CD4-positive, alpha-beta T cell treated with Interleukin-15 for 4 hours (primary cell): ENCODE data around the gene FOXK1.
"Not testable (repeated sequence)": the region's sequence is repeated elsewhere in the genome, so short reads cannot be mapped to it uniquely, and the experiment has no call there.

Experiments used
- DNase-seq: peaks from one replicate; pipeline ENCODE4 v3.0.0-alpha.2; 2020; ENCODE audit warnings: low spot score

FOXK1 gene

DNA sequence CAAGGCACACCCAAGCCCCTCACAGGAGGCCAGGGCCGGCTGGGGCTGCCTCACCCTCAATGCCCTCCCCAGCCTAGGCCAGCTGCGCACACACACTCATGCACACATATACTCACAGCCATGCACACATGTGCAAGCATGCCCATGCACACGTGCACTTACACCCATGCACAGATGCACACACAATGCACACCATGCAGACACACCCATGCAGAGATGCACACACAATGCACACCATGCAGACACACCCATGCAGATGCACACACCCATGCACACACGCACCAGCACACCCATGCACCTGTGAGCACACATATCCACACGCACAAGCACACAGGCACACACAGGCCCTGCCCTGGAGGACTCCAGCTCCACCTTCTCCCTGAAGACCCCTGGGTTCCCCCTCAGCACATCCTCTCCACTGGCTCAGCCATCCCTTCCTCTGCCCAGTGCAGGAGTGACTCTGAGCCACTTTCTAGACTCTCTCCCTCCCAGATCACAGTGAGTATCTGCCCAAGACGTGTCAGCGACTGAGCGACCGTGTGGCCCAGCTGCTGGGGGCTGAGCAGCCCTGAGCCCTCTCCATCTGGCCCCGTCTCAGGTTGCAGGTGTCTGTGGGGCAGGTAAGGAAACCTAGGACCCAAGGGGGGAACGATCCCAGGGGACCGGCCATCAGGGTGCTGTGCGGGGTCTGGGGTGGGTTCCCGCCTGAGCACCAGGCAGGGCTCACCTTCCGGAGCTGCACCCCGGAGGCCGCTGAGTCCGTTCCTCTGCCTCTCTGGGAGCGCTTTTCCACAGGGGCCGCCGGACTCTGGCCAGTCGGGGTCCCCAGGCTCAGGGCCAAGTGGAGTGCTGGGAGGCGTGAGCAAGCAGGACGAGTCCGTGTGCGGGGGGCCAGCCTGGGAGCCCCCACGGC is 119.1 kb downstream of the FOXK1 start:
- no peak for DNase-seq

DNA sequence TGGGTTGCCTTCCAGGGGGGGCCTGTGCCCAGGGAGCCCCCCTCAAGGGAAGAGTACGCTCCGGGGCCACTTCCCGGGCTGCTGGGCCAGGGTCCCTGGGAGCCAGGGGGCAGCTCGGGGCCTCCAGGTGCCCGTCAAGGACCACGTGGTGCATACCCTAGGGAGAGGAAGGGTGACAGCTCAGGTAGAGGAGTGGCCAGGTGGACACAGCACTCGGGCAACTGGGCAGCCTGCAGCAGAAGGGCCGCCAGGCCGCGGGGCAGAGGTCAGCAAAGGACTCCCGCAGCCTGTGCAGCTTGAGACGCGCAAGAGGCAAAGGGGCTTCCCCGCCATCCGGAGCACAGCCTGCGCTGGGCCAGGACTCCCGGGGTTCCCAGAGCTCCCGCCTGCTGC is 119.7 kb downstream of the FOXK1 start:
- DNase-seq: no peak

DNA sequence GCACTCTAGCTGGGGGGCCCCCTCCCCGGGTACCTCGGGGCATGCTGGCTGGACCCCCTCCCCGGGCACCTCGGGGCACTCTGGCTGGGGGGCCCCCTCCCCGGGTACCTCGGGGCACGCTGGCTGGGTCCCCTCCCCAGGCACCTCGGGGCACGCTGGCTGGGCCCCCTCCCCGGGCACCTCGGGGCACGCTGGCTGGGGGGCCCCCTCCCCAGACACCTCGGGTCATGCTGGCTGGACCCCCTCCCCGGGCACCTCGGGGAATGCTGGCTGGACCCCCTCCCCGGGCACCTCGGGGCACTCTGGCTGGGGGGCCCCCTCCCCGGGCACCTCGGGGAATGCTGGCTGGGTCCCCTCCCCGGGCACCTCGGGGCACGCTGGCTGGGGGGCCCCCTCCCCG is 120.5 kb downstream of the FOXK1 start:
- DNase-seq: not testable (repeated sequence)

DNA sequence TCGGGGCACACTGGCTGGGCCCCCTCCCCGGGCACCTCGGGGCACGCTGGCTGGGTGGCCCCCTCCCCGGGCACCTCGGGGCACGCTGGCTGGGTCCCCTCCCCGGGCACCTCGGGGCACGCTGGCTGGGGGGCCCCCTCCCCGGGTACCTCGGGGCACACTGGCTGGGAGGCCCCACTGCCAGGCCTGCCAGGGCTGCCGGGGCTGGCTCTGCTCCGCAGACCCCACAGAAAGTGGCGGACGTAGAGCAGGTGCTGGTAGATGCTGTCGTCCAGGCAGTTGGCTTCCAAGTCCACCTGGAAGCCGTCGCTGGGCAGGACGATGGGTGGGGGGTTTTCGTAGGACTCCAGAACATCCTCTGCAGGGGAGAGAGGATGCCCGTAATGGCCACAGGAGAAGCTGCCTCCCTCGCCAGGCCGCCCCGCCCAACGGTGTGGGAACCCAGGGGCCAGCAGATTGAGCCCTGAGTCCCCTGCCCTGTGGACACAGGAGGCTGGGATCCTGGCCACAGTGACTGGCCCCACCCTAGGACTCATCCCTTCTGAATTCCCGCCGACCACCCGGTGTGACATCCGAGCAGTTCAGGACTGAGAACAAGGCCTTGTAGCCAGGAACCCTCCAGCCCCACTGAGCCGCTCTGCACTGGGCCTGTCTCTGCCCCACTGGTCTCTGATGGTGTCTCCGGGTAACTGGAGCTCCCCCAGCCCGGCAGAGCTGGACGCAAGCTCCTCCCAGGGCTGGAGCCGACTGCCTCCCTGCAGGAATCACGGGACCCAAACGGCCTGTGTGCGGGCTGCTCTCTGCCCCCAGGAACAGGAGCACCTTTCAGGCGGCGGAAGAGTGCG is 121.5 kb downstream of the FOXK1 start:
- DNase-seq: no peak

DNA sequence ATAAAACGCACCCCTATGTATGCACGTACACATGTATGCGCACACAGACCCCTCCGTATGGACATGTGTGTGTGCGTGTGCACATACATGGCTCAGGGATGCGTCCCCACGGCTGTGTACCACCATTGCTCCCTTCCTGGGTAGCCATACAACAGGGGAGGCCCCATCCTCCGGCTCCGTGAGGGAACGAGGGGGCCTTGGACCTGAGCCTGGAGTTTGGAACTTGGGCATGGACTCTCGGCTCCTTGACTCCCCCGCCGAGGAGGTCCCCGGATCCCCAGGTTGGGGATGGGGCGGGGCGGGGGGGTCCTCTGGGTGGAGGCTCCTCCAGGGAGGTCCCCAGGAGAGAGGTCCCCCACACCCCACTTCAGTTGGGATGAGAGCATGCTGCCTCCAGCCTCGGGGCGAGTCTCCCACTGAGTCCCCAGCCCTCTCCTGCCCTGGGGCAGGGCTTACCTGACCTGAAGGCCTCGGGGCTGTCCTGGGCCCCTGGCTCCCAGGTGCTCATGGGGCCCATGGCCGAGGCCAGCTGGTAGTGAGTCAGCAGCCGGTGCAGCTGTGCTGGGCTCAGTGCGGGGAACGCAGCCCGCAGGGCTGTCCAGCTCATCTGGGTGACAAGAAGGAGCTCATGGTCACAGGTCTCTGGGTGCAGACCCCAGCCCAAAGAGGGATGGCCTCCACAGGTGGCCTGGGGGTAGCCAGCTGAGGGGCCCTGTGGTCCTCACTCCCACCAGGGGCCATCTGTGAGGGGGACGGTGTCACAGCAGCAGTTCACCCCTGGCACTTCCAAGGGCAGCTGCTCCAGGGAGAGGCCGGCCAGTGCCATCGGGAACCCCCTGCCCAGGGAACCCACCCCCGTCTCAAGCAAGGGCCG is 123.3 kb downstream of the FOXK1 start:
- no peak for DNase-seq

DNA sequence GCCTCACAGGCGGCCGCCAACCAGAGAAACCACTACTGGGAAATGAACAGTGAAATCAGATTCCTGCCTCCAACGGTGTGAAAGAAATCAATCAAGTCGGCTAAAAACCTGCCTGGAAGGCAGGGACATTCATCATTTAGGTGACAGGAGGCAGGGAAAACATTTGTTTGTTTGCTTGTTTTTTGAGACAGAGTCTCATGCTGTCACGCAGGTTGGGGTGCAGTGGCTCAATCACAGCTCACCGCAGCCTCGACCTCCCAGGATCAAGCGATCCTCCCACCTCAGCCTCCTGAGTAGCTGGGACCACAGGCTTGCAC is 123.8 kb downstream of the FOXK1 start:
- DNase-seq: no peak

DNA sequence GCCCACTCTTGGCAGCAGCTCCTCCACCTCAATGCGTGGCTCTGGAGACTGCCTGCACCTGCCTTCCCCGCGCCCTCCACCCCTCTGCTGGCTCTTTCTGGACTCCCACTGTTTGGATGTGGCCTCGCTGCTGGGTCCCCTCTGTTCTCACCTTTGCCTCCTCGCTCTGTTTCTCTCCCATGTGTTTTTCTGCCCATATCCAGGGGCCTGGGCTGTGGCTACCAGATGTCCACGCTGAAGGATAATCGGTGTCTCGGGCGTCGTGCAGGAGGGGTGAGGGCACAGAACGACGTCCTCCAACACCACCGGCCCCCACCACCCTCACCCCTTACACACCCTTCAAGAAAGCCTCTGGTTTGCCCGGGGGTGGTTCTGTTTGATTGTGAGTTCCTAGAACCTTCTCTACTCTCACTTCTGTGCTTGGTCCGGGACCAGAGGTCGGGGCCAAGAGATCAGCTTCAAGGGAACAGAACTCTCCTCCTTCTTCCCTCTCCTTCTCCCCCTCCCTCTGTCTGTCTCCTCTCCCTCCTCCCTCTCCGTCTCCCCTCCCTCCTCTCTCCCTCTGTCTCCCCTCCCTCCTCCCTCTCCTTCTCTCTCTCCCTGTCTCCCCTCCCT is 125.0 kb downstream of the FOXK1 start:
- DNase-seq: no peak

DNA sequence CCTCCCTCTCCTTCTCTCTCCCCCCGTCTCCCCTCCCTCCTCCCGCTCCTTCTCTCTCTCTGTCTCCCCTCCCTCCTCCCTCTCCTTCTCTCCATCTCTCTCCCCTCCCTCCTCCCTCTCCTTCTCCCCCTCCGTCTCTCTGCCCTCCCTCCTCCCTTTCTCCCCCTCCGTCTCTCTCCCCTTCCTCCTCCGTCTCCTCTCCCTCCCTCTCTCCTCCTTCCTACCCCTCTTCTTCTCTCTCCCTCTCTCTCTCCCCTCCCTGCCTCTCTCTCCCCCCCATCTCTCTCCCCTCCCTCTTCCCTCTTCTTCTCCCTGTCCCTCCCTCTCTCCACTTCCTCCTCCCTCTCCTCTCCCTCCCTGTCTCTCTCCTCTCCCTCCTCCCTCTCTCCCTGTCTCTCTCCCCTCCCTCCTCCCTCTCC is 125.5 kb downstream of the FOXK1 start:
- no peak for DNase-seq

DNA sequence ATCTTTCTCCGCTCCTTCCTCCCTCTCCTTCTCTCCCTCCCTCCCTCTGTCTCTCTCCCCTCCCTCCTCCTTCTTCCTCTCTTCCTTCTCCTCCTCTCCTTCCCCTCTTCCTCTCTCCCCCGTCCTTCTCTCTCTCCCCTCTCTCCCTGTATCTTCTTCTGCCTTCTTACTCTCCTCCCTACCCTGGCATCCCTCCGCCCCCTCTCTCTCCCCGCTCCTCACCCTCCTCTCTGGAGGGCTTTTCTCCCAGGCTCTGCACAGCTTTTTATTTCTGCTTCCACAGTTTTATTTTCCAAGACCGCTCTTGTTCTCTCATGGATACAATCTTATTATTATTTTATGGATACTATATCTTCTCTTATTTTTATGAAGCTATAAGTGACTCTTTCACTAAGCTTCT is 125.9 kb downstream of the FOXK1 start:
- no peak for DNase-seq

DNA sequence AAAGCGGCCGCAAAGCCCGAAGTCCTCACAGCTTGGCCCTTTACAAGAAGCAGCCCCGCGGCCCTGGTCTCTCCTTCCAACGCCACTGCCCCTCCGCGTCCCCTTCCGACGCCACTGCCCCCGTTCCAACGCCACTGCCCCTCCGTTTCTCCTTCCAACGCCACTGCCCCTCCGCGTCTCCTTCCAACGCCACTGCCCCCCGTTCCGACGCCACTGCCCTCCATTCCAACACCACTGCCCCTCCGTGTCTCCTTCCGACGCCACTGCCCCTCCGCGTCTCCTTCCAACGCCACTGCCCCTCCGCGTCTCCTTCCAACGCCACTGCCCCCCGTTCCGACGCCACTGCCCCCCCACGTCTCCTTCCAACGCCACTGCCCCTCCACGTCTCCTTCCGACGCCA is 126.5 kb downstream of the FOXK1 start:
- no peak for DNase-seq

DNA sequence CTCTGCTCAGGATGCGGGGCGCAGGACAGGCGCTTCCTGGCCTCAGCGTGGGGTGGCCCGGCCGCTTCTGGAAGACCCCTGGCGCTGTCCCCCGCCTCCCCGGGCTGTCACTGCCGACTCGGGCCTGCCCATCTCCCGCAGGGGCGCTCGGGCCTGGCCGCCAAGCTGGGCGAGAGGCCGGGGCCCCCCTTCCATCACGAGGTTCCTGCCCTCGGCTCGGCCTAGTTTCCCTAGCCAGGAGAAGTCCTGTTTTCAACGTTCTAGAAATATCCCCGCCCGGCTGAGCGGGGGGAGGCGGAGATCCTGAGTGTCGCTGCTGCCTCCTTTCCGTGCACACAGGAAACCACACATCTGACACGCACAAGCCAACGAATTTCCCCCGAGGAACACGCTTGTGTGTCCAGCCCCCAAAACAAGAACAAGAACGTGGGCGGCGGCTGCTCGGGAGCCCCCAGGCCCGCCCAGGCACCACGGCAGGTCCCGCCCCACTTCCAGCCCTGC is 127.0 kb downstream of the FOXK1 start:
- DNase-seq: no peak

DNA sequence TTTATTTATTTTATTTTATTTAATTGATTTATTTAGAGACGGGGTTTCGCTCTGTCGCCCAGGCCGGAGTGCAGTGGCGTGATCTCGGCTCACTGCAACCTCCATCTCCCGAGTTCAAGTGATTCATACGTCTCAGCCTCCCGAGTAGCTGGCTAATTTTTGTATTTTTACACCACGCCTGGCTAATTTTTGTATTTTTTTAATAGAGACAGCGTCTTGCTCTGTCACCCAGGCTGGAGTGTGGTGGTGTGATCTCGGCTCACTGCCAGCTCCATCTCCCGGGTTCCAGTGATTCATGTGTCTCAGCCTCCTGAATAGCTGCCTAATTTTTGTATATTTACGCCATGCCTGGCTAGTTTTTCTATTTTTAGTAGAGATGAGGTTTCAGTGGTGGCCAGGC is 127.6 kb downstream of the FOXK1 start:
- no peak for DNase-seq

DNA sequence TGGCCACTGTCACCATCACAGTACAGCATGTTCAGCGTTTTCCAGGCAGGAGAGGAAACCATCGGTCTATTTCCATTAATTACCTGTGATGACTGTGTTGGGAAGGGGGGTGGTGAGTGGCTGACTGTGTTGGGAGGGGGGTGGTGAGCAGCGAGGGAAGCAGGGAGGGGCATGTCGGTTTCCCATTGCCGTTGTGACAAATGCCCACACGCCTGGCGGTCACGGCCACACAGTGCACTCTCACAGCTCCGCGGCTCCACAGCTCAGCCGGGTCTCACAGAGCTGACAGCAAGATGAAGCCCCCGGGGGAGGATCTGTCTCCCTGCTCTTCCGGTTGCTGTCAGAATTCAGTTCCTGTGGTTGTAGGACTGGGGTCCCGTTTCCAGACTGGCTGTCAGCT is 132.3 kb downstream of the FOXK1 start:
- no peak for DNase-seq

DNA sequence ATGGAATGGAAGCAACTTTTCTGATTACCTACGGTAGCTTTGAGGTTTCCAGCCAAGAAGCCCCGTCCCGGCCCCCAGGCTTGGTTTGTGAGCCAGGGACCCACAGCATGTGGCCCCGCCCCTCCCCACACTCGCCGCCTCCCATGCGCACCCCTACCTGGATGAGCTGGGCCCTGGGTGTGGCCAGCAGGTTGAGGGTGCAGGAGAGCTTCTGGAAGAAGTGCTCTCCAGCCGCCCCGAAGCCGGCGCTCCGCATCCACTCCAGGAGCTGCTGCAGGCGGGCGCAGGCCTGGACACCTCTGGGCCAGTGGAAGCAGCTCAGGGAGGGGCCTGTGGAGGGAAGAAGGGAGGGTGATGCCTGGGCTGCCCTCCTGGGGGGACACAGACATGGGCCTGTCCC is 133.0 kb downstream of the FOXK1 start:
- DNase-seq: no peak

DNA sequence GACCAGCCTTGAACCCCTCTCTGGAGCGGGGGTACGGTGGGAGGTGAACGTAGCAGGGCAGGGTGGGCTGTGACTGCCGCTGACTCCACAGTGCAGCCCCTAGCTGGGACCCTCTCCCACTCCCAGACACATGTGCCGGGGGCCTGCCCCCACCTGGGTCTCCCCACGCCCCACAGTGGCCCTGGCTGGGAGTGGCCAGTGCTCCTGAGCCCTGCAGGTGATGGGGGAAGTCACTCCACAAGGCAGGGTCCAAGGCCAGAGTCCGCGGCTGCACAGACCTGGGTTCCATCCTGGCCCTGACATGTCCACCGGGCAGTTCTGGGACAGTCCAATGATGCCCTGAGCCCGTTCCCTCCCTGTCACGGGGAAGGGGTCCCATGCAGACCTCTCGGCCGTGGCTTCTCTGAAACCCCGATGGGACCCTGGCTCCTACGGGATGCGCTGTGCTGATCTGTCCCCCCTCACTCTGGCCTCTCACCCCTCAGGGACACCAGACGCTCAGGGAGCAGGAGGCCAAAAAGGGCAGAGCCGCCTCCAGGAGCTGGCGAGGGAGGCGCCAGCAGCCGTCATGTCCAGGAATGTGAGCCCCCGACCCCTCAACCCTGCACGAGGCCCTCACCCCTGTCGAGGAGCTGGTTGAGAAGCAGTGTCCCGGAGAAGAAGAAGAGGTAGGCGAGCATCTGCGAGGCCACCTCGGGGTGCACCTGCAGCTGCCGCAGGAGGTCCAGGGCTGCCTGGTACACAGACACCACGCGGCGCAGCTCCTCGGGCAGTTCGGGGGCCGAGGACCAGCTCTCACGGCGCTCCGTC is 133.7 kb downstream of the FOXK1 start:
- DNase-seq: no peak

DNA sequence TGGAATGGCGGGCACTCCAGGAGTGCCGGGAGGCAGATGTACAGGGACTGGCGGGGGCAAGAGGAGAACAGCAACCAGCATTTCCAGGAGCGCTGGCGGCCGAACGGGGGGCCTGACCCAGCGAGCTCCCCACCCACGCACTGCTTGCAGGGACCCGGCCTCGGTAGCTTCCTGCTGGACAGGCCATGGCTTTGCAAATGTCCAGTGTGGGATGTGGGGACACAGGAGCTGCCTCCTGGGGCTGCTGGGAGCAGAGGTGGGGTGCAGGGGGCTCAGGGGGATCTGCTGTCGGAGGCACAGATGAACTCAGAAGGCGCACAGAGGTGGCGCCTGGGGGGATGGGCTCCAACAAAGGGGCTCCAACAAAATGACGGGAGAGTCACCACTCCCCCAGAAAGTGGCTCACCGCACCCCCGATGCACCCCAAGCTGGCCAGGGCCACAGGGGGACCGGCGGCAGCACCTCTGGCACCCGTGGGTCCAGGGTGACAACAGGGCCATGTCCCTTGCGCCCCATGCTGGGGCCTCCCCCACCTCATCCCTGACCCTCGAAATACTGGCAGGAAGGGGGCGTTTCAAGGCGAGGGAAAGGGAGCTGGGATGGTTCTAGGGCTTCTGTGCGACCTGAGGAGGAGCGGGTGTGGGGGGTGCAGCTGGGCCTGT is 134.5 kb downstream of the FOXK1 start:
- DNase-seq: no peak

DNA sequence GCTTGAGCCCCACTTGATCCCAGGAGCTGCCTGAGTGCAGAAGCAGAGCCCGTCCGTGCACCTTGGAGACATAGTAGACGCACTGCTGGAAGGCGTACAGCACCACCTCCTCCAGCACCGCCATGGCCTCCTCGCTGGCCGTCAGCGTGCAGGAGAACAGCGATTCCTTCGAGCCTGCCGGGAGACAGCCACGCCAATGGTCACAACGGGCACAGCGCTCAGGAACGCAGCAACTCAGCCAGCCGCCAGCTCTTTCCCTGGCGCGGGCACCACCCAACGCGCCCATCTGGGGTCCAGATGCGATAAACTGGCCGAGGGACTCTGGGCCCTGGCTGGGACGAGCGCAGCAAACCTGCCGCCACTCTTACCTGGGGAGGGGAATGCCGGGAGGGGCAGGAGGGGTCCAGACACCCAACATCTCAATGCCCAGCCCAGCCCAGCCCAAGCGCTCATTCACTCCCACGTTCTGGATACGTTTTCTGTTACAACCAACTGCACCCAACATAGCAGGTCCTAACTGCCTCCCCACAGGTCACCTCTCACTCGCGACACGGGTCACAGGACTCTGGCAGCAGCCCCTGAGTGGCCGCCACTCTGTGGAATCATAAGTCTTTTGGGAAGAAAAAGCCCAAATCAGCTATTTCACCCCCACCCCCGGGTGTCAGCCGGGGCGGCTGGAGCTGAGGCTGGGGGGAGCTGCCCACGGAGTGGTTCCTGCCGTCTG is 135.2 kb downstream of the FOXK1 start:
- DNase-seq: no peak

DNA sequence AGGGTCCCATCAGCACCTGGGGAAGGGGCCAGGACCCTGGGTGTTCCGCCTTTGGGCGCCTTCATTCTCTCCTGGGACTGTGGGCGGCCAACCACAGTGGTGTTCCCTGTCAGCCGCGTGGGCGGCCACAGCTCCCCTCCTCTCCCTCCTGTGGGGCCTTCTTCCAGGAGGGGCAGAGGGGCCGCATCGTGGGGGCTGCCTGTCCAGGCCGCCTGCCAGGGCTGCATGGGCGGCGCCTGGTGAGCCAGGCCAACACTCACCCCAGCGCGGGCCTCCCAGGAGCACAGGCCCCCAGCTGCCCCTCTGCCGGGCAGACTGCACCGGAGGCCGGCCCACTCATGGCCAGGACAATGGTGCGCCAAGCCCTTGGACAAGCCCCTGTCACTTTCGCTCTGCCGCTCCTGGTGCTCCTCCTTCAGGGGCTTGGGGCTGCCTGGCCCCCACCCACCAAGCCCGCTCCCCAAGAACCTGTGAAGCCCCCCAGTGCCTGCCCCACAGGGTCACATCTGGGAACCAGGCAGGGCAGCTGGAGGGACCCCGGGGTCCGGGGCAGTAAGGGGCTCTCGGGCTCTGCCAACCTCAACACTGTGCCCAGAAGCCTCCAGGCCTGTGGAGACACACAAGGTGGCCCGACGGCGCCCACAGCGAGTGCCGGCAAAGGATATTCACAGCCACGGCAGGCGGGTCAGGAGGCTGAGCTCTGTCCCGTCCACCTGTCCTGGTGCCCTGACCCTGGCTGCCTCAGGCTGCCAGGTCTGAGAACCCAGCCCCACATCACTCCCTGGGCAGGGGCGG is 136.1 kb downstream of the FOXK1 start:
- DNase-seq: no peak
